Spleen (tissue), 11 donors: Measurements from ENCODE around the gene DEFB119. TPM values are rescaled to one million over a fixed set of nuclear protein-coding genes. Genes with fewer than 3 reads are reported as not detected.

Experiments used
- DNase-seq: peaks from one replicate; pipeline ENCODE4 v3.0.0-alpha.2; 2020
- H3K27ac ChIP-seq, 8 donors: fragments of 200-600 bp; sonication (generic) in 7 of 8; 1 replicate in 4 of 8; 2 replicates in 4 of 8; pipeline versions ENCODE4 v1.5.0 to v1.8.0; 2016 to 2021; ENCODE audit warnings: inconsistent platforms in 4 of 8, mild to moderate bottlenecking in 4 of 8, moderate library complexity in 1 of 8
- H3K27me3 ChIP-seq, 7 donors: fragments of 200-600 bp; sonication (generic) in 6 of 7; replicated peaks in 1 of 7; 1 replicate in 4 of 7; 2 replicates in 3 of 7; pipeline versions ENCODE4 v1.5.0 to v1.8.0; 2016 to 2021; ENCODE audit warnings: inconsistent platforms in 3 of 7, mild to moderate bottlenecking in 1 of 7
- H3K36me3 ChIP-seq, 6 donors: fragments of 200-600 bp; sonication (generic) in 5 of 6; 1 replicate in 4 of 6; 2 replicates in 2 of 6; pipeline versions ENCODE4 v1.5.0 to v1.8.0; 2016 to 2021; ENCODE audit warnings: inconsistent platforms in 2 of 6
- H3K4me1 ChIP-seq, 6 donors: fragments of 200-600 bp; sonication (generic) in 5 of 6; 1 replicate in 3 of 6; 2 replicates in 3 of 6; pipeline versions ENCODE4 v1.5.0 to v1.8.0; 2016 to 2021; ENCODE audit warnings: inconsistent platforms in 3 of 6
- H3K4me3 ChIP-seq, 8 donors: fragments of 200-600 bp; sonication (generic) in 7 of 8; 1 replicate in 4 of 8; 2 replicates in 4 of 8; pipeline versions ENCODE4 v1.5.0 to v1.8.0; 2016 to 2021; ENCODE audit warnings: inconsistent platforms in 4 of 8, mild to moderate bottlenecking in 4 of 8, moderate library complexity in 2 of 8
- H3K9me3 ChIP-seq, 8 donors: fragments of 200-600 bp; sonication (generic) in 7 of 8; 1 replicate in 4 of 8; 2 replicates in 4 of 8; pipeline versions ENCODE4 v1.5.0 to v1.8.0; 2016 to 2021; ENCODE audit warnings: inconsistent platforms in 4 of 8
- POLR2A ChIP-seq, 3 donors: fragments of 450-650 bp; IDR thresholded peaks; one replicate each; pipeline ENCODE4 v1.5.1; 2017; ENCODE audit warnings: antibody characterized with exemption in 3 of 3, mild to moderate bottlenecking in 1 of 3
- POLR2AphosphoS5 ChIP-seq, 3 donors: sonication (generic); formaldehyde crosslinking; IDR thresholded peaks; one replicate each; pipeline ENCODE4 v1.5.1; 2017; ENCODE audit warnings: antibody characterized with exemption in 3 of 3
- WGBS, 5 donors: extraction: QIAGEN DNeasy Blood & Tissue Kit in 3 of 5; methylation state at CpG; one replicate each; pipeline versions ENCODE4 v1.1.5 to v1.1.7; 2013 to 2018; 5-methylcytosine and 5-hydroxymethylcytosine counted together
- intact Hi-C: fragments of 100-400 bp; cut with DNase I; formaldehyde crosslinking; loops from one replicate; pipeline ENCODE4 v1.15.0; 2023; ENCODE audit warnings: low total_unique reads
- polyA plus RNA-seq, 3 donors: library from polyadenylated mRNA; stranded (reverse); fragments of 200-250 nt; gene quantifications; one replicate each; pipeline ENCODE4 v1.2.1, GENCODE V29; 2013
- total RNA-seq, 7 donors: library from RNA; depleted of rRNA in 3 of 7; stranded (reverse); fragments of >200 nt in 3 of 7; fragmentation: NEBNext Ultra II Directional in 4 of 7; extraction: Animal tissue kit (Norgen Biotek cat#: 25700) in 4 of 7; gene quantifications; one replicate each; pipeline versions ENCODE4 v1.1.0 to v1.2.1, GENCODE V29; 2016 to 2021
- TF ChIP-seq, protein P1 (sequence below), 11 experiments: fragments of 200-600 bp in 7 of 11; fragments of 450-650 bp in 4 of 11; sonication (generic) in 4 of 11; IDR thresholded peaks in 8 of 11; conservative IDR thresholded peaks in 3 of 11; 1 replicate in 7 of 11; 2 replicates in 4 of 11; pipeline versions ENCODE4 v1.4.0 to v1.8.0; 2016 to 2021; ENCODE audit warnings: antibody characterized with exemption in 11 of 11, inconsistent platforms in 4 of 11, mild to moderate bottlenecking in 1 of 11
- donor health status: healthy with polysubstance abuse.
- donor health status: DM: no; HTN: no; CAD: no; lungs with moderate emphysema.
- donor health status: DM: no; HTN: no; CAD: no.
- donor health status: Bipolar disorder and iron deficiency.
- donor health status: healthy.
- donor health status: DM: no; HTN: no; CAD: no.
- donor health status: DM: yes; HTN: yes; CAD: no.

The DEFB119 gene
- total and polyA plus RNA-seq, 10 donors: not detected

DNA sequence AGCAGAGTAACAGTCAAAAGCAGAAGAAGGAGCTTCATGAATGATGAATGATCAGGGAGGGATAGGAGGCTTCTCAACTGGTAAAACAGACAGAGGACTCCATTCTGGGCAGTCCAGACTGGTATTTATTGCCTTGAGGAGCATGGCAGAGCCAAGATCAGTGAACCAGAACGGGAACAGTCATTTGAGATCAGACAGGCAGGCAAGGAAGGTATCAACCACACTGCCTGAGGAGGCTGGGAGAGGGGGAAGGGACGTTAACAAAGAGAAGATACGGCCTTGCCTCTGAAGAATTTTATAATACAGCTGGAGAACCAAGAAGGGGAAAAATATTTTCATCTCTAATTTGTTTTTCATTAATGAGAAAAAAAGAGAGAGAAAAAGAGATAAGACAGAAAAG lies 15.7 kb upstream of the DEFB119 start, which contains the start of gene DEFB121:
DEFB121 (minus strand) TSS at position 101 of the 400 bp plus-strand sequence; CDS start at position 38, 63 bp downstream.
- Histone ChIP-seq H3K27me3 (peaks cover 0 to 43% (median 0%) of the 10 kb centered on the region in 7 donors), H3K9me3 (no peaks in the 10 kb centered on the region), H3K36me3 (no peaks in the 10 kb centered on the region), H3K27ac (no peak within 1 kb of the TSS), H3K4me1 (no peaks in the 10 kb centered on the region), H3K4me3 (no peak within 1 kb of the TSS)
- intact Hi-C loops: no loop called here
- no peak for DNase-seq
- TF ChIP-seq POLR2AphosphoS5 (IDR thresholded peaks at IDR 0.05) (no peak), POLR2A (IDR thresholded peaks at IDR 0.05) (no peak)
- TF ChIP-seq, protein P1, sequence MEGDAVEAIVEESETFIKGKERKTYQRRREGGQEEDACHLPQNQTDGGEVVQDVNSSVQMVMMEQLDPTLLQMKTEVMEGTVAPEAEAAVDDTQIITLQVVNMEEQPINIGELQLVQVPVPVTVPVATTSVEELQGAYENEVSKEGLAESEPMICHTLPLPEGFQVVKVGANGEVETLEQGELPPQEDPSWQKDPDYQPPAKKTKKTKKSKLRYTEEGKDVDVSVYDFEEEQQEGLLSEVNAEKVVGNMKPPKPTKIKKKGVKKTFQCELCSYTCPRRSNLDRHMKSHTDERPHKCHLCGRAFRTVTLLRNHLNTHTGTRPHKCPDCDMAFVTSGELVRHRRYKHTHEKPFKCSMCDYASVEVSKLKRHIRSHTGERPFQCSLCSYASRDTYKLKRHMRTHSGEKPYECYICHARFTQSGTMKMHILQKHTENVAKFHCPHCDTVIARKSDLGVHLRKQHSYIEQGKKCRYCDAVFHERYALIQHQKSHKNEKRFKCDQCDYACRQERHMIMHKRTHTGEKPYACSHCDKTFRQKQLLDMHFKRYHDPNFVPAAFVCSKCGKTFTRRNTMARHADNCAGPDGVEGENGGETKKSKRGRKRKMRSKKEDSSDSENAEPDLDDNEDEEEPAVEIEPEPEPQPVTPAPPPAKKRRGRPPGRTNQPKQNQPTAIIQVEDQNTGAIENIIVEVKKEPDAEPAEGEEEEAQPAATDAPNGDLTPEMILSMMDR (IDR thresholded peaks at IDR 0.05 in 8 of 11, conservative IDR thresholded peaks at IDR 0.05 in 3 of 11): no peak
- WGBS, 5 donors: 40 to 51% (median 46%) methylated on average over 3 of the region's 3 CpGs

DNA sequence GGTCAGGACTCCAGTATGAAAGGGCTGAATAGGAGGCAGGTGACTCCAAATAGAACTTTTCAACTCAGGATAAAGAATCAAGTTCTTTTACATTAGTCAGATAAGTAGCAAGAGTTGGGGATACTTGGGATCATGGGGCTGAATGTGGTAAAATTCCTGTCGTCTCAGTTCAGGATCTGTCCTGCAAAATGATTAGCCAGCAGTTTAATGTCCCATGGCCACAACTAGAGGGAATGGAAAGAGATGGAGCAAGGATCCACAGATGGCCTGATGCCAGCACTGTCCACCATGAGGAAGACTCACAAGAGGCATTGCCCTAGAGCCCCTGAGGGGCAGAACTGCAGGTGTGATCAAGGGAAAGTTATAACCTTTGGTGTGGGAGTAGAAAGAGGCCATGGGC lies 13.5 kb upstream of the DEFB119 start:
- WGBS, 5 donors: 50 to 71% (median 61%) methylated on average over 1 of the region's 1 CpG
- DNase-seq: no peak
- TF ChIP-seq, protein P1 (IDR thresholded peaks at IDR 0.05 in 8 of 11, conservative IDR thresholded peaks at IDR 0.05 in 3 of 11): no peak
- TF ChIP-seq POLR2A (IDR thresholded peaks at IDR 0.05) (no peak), POLR2AphosphoS5 (IDR thresholded peaks at IDR 0.05) (no peak)
- no peak overlapping the region for H3K4me3 ChIP-seq
- H3K36me3 ChIP-seq: no peaks in the 10 kb centered on the region
- H3K27me3 ChIP-seq: peaks cover 0 to 32% (median 0%) of the 10 kb centered on the region in 7 donors
- intact Hi-C loops: no loop called here
- H3K4me1 ChIP-seq: no peaks in the 10 kb centered on the region
- H3K27ac ChIP-seq: no peak overlapping the region
- no peaks in the 10 kb centered on the region for H3K9me3 ChIP-seq

DNA sequence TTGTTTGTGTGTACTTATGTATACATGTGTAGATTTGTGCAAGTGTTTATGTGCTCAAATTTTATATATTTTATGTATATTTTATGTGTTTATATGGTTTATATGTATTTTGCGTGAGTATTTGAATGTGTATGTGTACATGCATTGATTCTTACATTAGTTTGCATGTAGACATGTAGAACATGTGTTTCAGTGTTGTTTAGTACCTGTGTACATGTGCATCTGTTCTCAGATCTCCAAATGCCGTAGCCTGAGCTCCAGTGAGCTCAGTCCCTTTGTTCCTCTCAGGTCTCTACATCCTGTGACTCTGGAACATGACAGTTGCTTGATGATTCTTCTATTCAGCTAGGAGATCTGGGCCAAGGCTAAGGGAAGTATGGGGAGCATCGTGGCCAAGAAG lies 4.5 kb upstream of the DEFB119 start:
- H3K4me3 ChIP-seq: no peak overlapping the region
- DNase-seq: no peak
- 42 to 53% (median 50%) methylated on average over 3 of the region's 3 CpGs for WGBS, 5 donors
- H3K9me3 ChIP-seq: no peaks in the 10 kb centered on the region
- no peaks in the 10 kb centered on the region for H3K4me1 ChIP-seq
- TF ChIP-seq POLR2A (IDR thresholded peaks at IDR 0.05): no peak
- peaks cover 0 to 19% (median 0%) of the 10 kb centered on the region in 7 donors for H3K27me3 ChIP-seq
- no peaks in the 10 kb centered on the region for H3K36me3 ChIP-seq
- no peak overlapping the region for H3K27ac ChIP-seq
- intact Hi-C loops: no loop called here

DNA sequence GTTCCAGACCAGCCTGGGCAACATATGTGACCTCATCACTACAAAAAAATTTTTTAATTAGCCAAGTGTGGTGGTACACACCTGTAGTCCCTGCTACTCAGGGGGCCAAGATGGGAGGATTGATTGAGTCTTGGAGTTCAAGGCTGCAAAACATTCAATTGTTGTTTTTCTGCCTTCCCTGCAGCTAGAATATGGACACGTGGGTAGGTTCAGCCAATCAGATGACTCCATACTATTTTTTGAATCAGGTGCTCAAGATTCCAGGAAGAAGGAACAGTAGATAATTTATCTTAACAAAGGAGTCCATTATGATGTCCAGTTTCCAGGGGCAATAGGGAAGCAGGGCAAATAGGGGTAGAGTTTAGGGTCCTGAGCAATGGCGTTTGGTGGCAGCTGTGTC lies 2.4 kb upstream of the DEFB119 start:
- Histone ChIP-seq H3K9me3 (no peaks in the 10 kb centered on the region), H3K4me3 (no peak overlapping the region), H3K36me3 (no peaks in the 10 kb centered on the region), H3K27ac (no peak overlapping the region), H3K4me1 (no peaks in the 10 kb centered on the region), H3K27me3 (peaks cover 0 to 32% (median 0%) of the 10 kb centered on the region in 7 donors)
- no peak for DNase-seq
- 62 to 81% (median 71%) methylated on average over 2 of the region's 2 CpGs for WGBS, 5 donors
- intact Hi-C loops: no loop called here
- TF ChIP-seq, protein P1 (IDR thresholded peaks at IDR 0.05 in 8 of 11, conservative IDR thresholded peaks at IDR 0.05 in 3 of 11): no peak
- no peak for TF ChIP-seq POLR2AphosphoS5 (IDR thresholded peaks at IDR 0.05)
- TF ChIP-seq POLR2A (IDR thresholded peaks at IDR 0.05): no peak

DNA sequence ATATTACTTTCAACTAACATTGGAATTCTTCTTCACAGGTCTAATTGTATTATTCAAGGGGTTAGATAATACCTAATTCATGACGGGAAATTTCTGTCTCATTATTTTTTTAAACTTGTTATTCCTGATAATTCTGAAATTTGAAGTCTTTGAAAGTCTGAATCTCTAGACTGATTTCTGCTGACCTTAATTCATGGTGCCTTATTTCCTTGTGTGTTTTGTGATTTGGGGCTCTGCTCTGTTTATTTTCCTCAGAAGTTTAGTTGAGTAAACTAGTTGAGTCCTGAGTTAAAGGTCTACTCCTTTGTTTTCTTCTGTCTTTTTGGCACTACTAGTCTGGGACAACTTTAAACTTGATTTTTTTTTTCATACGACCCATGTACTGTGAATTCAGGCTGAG lies 16.0 kb downstream of the DEFB119 start:
- H3K36me3 ChIP-seq: no peaks in the 10 kb centered on the region
- H3K9me3 ChIP-seq: peaks cover 0 to 20% (median 4%) of the 10 kb centered on the region in 8 donors
- no peak overlapping the region for H3K4me3 ChIP-seq
- H3K27me3 ChIP-seq: no peaks in the 10 kb centered on the region
- TF ChIP-seq, protein P1 (IDR thresholded peaks at IDR 0.05 in 8 of 11, conservative IDR thresholded peaks at IDR 0.05 in 3 of 11): no peak
- no peak for TF ChIP-seq POLR2A (IDR thresholded peaks at IDR 0.05)
- intact Hi-C loops: no loop called here
- 72 to 80% (median 76%) methylated on average over 2 of the region's 2 CpGs for WGBS, 5 donors
- H3K4me1 ChIP-seq: no peaks in the 10 kb centered on the region
- DNase-seq: no peak
- no peak overlapping the region for H3K27ac ChIP-seq
